ENCODE results near the gene DNMBP.
"Not testable (repeated sequence)": the region's sequence is repeated elsewhere in the genome, so short reads cannot be mapped to it uniquely, and the experiment has no call there.

DNMBP gene

DNA sequence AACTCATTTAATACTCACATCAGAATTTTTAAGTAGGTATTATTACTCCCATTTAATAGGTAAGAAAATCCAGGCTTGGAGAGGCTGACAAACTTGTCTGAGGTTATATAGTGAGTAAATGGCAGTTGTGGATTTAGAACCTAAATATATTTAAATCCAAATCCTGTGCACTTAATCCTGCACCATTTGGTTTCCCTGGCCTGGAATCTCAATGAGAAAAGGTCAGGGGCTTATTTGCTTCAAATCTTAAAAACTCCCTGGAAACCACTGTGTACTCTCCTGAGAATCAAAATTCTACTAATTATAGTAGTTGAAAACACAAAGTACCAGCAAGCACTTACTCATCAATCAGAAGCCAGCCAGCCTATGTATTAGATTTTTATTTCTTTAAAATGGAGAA, 97.7 kb downstream of the DNMBP start:
- no peak for DNase-seq (ENCODE audit: low spot score)

DNA sequence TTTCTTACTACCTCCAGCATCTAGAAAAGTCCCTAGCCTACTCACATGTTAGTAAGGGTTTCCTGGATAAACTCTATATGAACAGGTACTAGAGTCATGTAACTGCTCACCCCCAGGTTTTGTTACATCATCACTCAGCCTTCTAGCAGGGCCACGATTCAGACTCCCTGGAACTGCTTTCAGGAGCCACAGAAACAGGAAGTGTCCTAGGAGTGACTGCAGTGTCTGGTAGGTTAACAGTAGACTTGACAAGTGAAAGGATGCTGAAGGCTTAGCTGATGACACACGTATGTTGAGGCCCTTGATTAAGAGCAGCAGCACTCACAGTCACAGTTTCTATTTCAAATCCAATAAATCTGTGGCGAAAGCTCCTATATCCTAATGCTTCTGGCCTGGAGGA, 101.2 kb downstream of the DNMBP start:
- DNase-seq (ENCODE audit: low spot score) = no peak

- DNase-seq (ENCODE audit: low spot score) = no peak
These were observed 103.3 kb downstream of the DNMBP start for GRCh38 chr10:99906470-99906869.

DNA sequence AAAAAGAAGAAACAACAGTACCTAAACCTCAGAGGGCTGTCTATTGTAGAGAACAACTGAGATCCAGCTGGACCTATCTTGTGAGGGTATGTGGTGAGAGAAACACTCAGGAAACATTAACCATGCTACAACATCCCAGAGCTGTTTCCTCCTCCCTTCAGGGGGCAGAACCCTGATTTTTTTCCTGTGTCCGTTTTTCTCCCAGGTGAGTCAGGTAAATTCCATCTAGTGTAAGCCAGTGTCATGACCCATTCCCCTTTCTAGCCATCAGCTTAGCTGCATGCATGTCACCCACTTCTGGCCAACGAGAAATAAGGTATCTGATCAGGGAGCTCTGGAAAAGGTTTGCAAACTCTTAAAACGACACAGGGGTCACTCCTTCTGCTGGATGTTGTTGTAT, 103.8 kb downstream of the DNMBP start:
- no peak for DNase-seq (ENCODE audit: low spot score)

- DNase-seq (ENCODE audit: low spot score) = no peak
These were observed 113.9 kb downstream of the DNMBP start for GRCh38 chr10:99895867-99896266.

DNA sequence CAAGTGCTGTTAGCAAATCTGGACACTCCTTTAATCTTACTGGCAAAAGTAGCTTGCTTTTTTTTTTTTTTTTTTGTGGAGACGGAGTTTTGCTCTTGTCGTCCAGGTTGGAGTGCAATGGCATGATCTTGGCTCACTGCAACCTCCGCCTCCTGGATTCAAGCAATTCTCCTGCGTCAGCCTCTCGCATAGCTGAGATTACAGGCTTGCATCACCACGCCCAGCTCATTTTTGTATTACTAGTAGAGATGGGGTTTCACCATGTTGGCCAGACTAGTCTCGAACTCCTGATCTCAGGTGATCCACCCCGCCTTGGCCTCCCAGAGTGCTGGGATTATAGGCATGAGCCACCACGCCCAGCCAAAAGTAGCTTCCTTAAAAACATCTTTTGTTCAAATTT, 114.7 kb downstream of the DNMBP start:
- DNase-seq (ENCODE audit: low spot score) = not testable (repeated sequence)

DNA sequence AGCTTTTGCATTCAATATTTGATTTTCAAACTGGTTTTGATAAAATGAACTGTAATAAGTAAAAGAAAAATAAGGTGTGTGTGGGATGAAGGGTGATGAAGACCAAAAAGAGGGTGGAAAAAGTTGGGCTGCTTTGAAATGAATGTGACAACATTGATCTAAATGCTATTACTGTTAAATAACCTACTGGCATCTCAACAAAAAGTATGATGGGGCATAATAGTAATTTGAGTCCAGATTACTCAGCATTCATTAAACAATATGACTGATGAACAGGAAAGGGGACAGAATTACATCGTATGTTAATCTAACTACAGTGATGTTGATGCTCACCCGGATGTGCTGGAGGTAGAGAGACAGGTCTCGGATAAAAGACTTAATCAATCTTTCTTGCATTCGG, 115.1 kb downstream of the DNMBP start:
- no peak for DNase-seq (ENCODE audit: low spot score)

GRCh38 chr10:99888622-99889021, 121.1 kb downstream of the DNMBP start:
- DNase-seq (ENCODE audit: low spot score) = no peak

GRCh38 chr10:99883523-99883922, 126.2 kb downstream of the DNMBP start:
- DNase-seq (ENCODE audit: low spot score) = no peak

DNA sequence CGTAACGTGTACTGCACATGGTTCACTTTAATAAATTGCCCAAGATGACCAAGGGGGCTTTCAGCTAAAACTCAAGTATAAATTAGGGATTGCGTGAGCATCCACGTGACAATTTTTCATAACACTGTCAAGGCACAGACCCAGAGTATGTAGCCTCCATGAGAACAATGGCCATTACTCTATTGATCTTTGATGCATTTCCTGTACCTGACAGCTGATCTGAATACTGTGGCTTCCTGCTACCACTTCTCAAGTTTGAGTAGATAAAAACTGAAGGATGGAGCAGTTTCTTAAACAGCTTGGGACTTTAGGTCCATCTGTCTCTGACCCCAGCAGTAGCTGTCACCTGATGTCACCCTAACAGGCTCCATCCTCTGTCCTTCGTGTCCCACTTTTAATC, 128.4 kb downstream of the DNMBP start:
- no peak for DNase-seq (ENCODE audit: low spot score)

GRCh38 chr10:99880080-99880835, 129.5 kb downstream of the DNMBP start:
- DNase-seq (ENCODE audit: low spot score) = no peak

GRCh38 chr10:99875473-99875872, 134.3 kb downstream of the DNMBP start:
- DNase-seq (ENCODE audit: low spot score) = no peak

- DNase-seq (ENCODE audit: low spot score) = no peak
These were observed 135.2 kb downstream of the DNMBP start for GRCh38 chr10:99874341-99875085.

DNA sequence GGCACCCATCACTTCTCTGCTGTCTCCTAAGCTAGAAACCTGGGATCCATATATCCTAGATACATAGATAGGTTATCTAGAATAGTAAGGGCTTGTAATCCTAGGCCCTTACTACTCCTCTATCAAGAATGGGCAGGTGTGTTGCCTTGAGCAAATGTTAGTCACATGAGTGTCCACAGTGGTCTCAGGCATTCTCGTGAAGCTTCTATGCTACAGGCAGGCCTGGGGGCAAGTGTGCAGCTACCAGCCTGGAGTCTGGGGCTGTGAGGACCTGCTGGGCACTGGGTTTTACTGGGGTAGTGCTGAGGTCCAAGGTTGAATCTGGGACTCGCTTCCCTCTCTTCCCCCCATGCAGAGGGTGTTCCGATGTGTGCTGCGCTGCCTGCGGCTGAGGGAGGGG, 135.9 kb downstream of the DNMBP start:
- DNase-seq (ENCODE audit: low spot score) = no peak

DNA sequence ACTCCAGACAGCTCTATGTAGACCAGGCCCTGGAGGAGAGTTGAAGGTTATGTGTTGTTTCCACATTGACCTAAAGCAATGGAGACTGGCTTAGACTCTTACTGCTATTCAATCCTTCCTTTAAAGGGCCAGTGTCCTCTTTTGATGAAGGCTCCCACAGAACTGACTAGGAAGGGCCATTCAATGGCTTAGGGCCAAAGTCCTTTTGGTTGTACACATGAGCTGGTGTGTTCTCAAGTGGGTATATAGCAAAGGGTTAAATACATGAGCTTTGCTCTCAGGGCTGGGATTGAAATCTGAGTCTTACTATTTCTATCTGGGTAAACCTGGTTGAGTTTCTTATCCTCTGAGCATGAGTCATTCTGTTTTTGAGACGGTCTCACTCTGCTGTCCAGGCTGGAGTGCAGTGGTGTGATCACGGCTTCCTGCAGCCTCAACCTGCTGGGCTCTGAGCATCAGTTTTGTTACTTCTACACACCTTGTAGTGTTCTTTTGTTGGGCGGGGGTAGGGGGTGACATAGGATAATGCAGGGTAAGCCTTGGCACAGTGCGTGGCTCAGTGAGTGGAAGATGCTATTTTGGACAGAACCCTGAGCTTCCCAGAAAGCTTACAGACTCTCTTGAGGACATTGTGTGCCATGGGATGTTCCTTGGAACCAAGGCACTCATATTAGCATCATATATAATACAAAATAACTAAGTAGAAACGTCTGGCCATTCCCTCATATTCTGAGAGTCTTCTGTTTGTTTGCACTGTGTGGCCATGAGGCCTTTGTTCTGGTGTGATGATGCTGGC, 137.2 kb downstream of the DNMBP start:
- no peak for DNase-seq (ENCODE audit: low spot score)

DNA sequence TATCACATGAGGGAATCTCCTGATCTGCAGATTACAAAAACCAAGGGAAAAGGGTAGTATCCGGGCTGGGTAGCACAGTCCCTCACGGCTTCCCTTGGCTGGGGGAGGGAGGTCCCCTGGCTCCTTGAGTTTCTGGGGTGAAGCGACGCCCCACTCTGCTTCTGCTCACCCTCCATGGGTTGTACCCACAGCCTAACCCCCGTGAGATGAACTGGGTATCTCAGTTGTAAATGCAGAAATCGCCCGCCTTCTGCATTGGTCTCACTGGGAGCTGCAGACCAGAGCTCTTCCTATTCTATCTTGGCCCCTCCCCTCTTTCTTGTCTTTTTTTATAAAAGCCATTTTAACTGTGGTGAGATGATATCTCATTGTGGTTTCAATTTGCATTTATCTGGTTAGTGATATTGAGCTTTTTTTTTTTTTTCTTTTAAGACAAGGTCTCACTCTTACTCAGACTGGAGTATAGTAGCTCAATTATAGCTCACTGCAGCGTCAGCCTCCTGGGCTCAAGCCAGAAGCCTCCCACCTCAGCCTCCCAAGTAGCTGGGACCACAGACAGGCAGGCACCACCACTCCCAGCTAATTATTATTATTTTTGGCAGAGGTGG, 139.5 kb downstream of the DNMBP start:
- DNase-seq (ENCODE audit: low spot score) = no peak

GRCh38 chr10:99869581-99870122, 140.1 kb downstream of the DNMBP start:
- DNase-seq (ENCODE audit: low spot score) = no peak

DNA sequence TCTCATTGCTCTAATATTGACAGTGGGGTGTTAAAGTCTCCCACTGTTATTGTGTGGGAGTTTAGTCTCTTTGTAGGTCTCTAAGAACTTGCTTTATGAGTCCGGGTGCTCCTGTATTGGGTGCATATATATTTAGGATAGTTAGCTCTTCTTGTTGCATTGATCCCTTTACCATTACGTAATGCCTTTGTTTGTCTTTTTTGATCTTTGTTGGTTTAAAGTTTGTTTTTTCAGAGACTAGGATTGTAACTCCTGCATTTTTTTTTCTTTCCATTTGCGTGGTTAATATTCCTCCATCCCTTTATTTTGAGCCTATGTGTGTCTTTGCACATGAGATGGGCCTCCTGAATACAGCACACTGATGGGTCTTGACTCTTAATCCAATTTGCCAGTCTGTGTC, 142.5 kb downstream of the DNMBP start:
- DNase-seq (ENCODE audit: low spot score) = not testable (repeated sequence)

DNA sequence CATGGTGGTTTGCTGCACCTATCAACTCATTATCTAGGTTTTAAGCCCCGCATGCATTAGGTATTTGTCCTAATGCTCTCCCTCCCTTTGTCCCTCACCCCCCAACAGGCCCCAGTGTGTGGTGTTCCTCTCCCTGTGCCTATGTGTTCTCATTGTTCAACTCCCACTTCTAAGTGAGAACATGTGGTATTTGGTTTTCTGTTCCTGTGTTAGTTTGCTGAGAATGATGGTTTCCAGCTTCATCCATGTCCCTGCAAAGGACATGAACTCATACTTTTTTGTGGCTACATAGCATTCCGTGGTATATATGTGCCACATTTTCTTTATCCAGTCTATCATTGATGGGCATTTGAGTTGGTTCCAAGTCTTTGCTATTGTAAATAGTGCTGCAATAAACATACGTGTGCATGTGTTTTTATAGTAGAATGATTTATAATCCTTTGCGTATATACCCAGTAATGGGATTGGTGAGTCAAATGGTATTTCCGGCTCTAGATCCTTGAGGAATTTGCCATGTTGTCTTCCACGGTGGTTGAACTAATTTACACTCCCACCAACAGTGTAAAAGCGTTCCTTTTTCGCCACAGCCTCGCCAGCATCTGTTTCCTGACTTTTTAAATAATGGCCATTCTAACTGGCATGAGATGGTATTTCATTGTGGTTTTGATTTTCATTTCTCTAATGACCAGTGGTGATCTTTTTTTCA, 146.1 kb downstream of the DNMBP start:
- not testable (repeated sequence) for DNase-seq (ENCODE audit: low spot score)

DNA sequence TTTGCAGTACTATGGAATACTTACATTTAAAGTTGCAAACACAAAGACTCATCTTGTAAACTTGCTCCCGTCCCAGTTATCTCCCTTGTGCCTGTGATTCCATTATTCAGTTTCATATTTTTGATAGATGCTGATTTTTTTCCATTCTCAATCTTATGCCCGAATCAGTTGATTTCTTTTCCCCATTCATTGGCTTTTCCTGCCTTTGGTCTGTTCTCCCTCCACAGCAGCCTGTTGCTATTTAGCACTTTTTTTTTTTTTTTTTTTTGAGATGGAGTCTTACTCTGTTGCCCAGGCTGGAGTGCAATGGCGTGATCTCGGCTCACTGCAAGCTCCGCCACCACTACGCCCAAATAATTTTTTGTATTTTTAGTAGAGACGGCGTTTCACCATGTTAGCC, 149.3 kb downstream of the DNMBP start:
- DNase-seq (ENCODE audit: low spot score) = no peak

- no peak for DNase-seq (ENCODE audit: low spot score)
These were observed 150.2 kb downstream of the DNMBP start for GRCh38 chr10:99859585-99859984.

Data from RKO (cell line).